ENCODE measurements around the gene RBSN.

RBSN gene

DNA sequence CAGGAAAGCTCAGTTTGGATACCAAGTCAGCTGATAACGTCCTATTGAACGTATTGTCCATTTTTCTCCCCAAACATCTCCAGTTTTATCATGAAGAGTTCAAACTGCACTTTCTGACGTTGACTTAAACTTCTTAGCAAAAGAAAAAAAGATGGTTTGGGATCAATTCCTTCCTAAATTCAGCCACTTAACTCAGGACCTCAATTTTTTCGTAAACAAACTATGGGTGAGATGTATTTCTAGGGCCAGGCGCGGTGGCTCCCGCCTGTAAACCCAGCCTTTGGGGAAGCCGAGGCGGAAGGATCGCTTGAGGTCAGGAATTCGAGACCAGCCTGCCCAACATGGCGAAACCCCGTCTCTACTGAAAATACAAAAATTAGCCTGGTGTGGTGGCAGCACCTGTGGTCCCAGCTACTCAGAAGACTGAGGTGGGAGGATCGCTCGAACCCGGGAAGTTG lies 33.4 kb downstream of the RBSN start:
- intact Hi-C loops (cut with DNase I), result loop anchor here (10.0 kb wide), 2 partner anchors 121 to 411 kb away; partner anchors contain the start of genes CCDC174 and NR2C2
- peak in 1 of 42 donors; percentile 12 for DNase-seq

DNA sequence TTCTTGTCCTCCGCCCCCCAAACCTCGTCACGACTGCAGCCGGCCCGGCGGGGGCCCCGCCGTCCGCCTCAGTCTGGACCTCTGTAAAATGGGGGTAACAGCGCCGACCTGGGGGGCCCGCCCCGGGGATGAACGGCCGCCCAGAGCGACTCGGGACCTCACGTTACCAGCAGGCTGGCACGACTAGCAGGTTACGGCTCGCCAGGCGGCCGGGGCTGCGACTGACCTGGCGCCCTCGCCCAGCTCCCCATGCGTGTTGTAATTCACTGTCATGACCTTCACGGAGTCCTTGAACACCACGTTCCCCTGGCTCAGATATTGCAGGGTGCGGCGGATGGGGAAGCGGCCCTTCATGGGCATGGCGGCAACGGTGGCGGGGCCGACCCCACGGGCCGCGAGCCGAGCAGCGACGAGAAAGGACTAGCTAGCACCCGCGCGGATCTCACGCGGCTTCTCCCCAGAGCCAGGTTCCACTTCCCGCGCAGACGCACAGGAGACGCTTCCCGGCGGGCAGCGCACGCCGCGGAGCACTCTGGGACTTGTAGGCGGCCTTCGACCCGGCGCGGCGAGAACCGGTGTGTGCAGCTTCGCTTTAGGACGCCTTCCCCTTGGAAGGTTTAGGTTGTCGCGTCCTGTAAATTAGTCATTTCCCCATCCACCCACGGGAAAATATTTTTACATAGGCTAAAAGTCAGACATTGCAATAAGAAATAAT lies 34.0 kb downstream of the RBSN start, which contains the start of gene MRPS25:
Gene MRPS25, minus strand, starts transcription at position 481 of the 715 bp plus-strand sequence. Its CDS starts 121 bp downstream, at position 360.
- intact Hi-C loops (cut with DNase I), result loop anchor here (10.0 kb wide), 2 partner anchors 120 to 410 kb away; partner anchors contain the start of genes CCDC174 and NR2C2
- DNase-seq, result peak; percentile 71 to 95 (median 90)

DNA sequence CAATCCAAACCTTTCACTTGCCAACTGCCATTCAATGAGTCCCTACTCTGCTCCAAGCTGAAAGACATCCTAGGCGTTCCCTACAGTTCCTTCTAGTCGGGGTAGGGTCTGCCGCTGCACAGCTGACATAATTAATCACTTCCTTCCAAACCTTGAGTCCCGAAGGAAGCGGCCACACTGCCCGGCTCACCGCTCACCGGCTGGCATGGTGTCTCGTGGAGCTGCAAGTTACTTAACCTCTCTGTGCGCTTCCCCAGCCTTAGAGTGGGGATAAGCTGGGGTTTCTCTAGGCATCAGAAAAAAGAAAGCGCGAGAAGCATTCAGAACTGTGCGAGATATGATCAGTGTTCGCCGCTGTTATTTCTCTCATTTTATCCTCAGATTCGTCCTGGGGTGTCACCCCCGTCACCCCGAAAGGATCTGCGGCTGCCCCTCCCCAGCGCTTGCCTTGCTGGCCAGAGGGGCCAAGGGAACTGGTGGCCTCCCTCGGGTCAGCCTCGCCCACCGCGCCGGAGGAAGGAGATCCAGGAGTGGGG lies 34.6 kb downstream of the RBSN start:
- intact Hi-C loops (cut with DNase I), result loop anchor here (10.0 kb wide), 2 partner anchors 120 to 410 kb away; partner anchors contain the start of genes CCDC174 and NR2C2
- peak in 10 of 42 donors; percentile 6 to 44 (median 18) for DNase-seq

DNA sequence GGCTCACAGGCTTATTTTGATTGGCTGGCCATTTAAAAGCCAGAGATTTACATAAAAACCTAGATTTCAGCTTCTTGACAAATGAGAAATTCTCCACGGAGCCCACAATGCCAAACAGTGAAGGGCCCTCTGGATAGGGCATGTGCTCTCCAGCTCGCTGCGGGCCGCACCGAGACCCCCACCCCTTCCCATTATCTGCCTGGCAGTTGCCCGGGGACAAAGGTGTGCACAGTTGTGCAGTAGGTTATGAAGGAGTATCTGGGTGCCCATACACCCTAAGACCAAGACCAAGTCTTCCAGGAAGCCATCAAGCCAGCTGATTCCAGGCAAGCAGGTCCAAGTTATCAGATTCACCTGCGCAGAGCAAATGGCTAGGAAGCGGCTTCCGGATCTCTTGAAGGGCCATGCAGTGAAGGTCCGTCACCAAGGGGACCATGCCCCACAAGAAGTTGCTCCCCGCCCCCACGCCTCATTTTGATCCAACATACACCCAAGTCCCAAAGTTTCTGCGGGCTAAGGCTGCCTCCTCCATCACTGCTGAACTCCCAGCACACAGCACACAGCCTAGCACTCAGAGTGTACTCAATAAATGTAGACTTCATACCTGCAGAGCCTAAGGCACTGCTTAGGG lies 35.2 kb downstream of the RBSN start:
- intact Hi-C loops (cut with DNase I), result loop anchor here (10.0 kb wide), 2 partner anchors 119 to 409 kb away; partner anchors contain the start of genes CCDC174 and NR2C2
- no peak for DNase-seq

DNA sequence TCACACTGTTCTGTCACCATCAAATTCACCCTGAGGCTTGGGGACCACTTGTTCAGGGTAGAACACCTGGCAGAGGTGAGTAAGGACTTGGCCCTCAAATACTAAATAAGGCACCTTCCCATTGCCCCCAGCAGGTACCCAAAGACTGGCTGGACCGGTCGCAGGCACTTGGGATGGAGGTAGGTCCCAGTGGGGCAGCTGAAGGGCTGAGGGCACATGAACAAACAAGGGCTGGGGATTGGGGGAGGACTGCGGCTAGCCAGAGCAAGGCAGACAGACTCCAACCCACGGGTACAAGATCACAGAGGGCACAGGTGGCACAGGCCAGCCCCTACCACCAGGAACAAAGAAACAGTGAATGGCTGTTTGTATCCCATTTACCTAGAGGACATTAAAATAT lies 35.7 kb downstream of the RBSN start:
- intact Hi-C loops (cut with DNase I), result loop anchor here (10.0 kb wide), 2 partner anchors 118 to 408 kb away; partner anchors contain the start of genes CCDC174 and NR2C2
- DNase-seq, result no peak

DNA sequence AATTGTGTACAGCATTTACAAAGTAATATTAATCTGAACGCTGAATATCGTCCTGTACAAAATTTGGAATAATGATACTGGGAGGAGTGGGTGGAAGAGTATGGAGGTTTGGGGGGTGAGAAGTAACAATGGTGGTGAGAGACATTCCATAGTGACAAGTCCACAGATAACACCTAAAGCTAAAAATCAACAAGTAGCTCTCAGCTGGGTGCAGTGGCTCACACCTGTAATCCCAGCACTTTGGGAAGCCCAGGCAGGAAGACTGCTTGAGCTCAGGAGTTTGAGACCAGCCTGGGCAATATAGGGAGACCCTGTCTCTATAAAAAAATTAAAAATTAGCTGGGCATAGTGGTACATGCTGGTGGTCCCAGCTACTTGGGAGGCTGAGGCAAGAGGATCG lies 38.9 kb downstream of the RBSN start:
- intact Hi-C loops (cut with DNase I), result loop anchor here (10.0 kb wide), 2 partner anchors 115 to 405 kb away; partner anchors contain the start of genes CCDC174 and NR2C2
- DNase-seq, result no peak

DNA sequence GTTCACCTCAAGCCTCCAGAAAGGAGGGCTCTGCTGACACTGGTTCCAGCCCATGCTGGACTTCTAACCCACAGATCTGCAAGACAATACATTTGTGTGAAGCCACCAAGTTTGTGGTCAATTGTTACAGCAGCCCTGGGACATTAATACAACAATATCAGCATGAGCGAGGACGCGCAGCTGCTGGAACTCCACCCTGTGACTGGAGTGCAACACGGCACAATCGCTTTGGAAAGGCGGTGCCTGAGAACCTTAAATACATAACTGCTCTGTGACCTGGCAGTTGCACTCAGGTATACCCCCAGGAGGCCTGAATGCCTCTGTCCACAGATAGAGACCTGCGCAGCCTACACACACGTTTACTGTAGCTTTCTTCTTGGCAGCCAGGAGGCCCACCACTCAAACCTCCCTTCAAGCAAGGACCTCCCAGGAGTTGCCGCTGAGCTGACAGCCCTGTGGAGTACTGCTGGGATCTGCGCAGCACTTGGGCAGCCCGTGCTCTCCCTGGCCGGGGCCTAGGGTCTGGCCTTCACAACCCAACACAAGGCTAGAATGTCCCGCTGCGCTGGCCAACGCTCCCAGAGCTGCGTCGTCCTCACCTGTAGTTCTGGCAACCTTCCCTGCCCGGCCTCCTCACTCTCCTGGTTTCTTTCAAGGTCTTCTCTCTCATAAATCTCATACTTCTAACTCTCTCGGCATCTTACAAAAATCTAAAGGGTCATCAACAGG lies 42.1 kb downstream of the RBSN start:
- no peak for DNase-seq
- intact Hi-C loops (cut with DNase I), result no loop called here

DNA sequence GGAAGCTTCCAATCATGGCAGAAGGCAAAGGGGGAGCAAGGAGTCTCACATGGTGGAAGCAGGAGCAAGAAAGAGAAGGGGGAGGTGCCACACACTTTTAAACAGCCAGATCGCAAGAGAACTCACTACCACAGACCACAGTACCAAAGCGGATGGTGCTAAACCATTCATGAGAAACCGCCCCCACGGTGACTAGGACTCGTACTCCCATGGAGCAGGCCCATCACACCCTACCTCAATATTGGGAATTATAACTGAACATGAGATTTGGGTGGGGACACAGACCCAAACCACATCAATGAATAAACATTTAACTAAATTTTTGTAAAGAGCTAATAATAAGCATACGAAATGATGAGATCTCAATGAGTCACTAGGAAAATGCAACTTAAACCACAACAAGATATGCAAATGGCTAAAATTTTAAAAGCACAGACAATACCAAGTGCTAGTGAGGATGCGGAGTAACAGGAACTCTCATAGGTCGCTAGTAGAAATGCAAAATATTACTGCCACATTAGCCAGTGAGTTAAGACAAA lies 43.9 kb downstream of the RBSN start:
- intact Hi-C loops (cut with DNase I), result no loop called here
- no peak for DNase-seq

DNA sequence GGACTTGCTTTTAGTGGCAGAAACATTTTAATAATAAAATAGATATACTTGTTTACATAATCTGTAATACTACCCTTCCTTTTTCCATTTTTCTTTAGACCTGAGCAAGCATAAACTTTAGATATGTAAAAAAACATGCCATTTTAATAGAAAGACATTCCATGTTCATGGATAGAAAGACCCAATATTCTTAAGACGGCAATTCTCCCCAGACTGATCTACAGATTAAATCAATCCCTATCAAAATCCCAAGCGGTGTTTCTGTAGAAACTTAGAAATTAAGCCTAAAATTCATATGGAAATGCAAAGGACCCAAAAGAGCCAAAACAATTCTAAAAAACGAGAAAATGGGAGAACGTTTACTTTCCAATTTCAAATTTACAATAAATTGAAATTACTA lies 45.4 kb downstream of the RBSN start:
- DNase-seq, result no peak
- intact Hi-C loops (cut with DNase I), result no loop called here

DNA sequence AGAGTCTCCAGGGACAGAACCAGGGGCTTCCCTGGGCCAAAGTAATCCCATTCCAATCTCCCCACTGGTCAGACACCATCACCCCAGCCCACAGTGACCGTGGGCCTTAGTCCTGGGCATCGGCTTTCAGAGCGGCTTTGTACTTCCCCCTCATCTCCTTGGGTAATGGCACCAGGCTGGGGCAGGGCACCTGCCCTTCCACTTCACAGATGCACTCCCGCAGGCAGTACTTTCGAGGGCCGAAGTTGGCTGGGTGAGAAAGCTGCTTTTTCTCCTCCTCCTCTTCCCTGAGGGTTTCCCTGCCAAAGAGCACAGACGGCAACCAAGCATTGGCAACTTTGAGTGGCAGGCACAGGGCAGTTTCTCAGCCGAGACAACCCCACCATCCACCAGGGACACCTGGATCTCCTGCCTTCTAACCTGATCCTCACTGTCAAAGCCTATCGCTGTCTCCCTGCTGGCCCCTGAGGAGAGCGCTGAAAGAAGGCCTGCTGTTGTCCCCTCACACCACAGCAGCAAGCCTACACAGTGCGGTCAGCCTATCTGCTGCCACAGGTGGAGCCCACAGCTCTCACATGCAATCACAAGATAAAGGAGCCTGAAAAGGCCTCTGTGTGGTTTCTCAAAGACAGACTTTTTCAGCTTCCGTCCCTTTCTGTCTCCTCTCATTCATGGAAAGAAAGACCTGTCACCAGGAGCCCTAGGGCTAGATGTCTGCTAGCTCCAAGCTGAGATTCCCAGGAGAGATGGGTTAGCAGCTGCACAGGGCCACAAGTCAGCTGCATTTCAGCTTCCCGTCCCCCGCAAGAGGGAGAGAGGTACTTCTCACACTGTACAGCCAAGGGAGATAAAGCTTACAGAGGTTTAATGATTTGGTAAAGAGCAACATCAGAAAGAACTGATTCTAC lies 46.4 kb downstream of the RBSN start:
- intact Hi-C loops (cut with DNase I), result no loop called here

DNA sequence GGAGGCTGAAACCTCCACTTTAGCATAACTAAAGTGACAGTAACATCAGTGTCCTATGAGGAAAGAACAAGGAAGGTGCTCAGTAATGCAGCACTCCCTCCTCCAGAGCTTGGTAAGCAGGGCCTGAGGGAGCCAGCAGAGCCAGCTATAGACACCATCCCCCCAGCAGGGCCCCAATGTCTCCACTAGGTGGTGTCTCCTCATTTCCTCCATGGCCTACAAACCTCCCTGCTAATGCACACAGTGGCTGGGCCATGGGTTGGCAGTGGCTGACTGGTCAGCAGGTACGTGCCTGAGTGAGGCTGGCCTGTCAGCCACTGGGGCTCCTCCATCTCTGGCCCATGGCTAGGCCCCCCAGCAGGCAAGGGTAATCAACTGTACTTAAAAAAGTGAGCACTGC lies 47.4 kb downstream of the RBSN start:
- peak in 23 of 42 donors; percentile 7 to 57 (median 26) for DNase-seq

More for the DNA sequence above, 46.4 kb downstream of the RBSN start:
- DNase-seq, result no peak

DNA sequence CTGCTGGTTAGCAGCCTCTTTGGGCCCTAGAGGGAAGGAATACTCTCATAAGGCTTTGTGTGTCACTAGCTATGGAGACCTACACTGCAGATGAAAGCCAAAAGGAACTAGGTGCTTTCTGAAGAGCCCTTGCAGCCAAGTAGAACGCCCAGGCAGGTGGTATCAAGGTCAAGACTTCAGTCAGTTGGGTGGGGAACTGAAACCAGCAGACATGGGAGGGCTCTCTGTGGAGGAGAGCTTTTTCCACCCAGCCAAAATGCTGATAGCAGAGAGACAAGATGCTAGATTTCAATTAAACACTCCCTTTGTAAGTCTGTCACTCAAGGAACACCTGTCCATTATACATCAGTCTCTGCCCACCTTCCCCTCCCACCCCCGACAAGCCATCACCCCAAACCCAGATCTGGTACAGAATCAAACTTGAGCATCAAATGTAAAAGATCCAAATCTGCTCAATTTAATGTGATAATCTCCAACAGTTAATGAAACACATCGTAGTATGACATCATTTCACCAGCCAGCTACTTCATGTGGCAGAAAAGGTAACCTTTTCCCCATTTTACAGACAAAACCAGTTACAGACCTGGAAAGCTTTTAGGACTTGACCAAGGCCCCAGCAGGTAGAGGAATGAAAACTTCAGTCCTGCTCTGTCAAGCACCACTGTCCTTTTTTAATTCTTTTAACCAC lies 48.4 kb downstream of the RBSN start:
- intact Hi-C loops (cut with DNase I), result no loop called here
- DNase-seq, result peak in 3 of 42 donors; percentile 18 to 40 (median 37)

More for the DNA sequence above, 47.4 kb downstream of the RBSN start:
- intact Hi-C loops (cut with DNase I), result no loop called here

DNA sequence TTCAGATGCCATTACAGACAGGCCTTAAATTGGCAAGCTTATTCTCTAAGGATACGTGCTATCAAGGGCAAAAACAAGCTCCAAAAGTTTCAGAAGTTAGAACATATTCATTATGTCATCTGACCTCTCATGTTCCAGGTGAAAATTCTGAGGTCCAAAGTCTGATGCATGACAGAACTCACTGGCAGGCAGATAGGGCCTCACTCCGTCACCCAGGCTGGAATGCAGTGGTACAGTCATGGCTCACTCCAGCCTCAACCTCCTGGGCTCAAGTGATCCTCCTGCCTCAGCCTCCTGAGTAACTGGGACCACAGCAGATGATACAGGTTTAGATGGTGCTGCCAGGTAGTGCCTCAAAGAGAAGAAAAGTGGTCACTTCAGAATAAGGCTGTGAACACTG lies 49.4 kb downstream of the RBSN start:
- DNase-seq, result no peak
- intact Hi-C loops (cut with DNase I), result no loop called here

DNA sequence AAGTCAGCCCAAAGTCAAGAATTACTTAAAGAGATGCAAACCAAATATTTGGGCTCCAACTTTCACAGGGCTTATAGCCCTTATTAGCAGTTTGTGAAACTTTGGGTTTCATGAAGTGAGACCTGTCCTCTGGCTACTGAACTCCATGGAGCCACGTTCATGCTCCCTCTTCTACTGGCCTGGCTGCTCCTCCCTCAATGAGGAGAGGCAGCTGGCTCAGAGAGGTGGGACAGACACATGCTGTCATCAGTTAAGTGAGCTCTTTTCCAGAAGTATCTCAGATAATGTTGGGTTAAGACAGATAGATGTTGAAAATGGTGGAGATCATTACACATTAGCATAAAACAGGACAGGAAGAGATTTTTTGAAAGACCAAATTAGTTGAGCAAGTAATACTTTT lies 53.3 kb downstream of the RBSN start:
- intact Hi-C loops (cut with DNase I), result no loop called here
- no peak for DNase-seq

DNA sequence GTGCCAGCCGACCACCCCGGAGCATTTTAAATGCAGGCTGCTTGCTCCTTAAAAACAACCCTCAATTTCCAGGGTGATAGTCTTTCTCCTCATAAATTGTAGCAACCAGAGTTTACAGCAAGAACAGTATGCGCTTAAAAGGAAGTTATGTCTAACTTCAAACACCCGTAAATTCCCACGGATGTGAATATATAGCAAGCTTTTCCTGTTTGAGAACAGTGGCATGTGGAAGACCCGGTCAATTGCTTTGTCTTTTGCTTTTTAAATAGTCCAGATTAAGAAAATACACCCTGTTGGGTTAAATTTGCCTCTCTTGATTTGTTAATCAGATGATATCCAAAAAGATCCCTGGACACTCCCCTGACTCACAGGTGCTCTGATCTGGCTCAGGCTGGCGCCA lies 54.6 kb downstream of the RBSN start:
- DNase-seq, result no peak
- intact Hi-C loops (cut with DNase I), result no loop called here

DNA sequence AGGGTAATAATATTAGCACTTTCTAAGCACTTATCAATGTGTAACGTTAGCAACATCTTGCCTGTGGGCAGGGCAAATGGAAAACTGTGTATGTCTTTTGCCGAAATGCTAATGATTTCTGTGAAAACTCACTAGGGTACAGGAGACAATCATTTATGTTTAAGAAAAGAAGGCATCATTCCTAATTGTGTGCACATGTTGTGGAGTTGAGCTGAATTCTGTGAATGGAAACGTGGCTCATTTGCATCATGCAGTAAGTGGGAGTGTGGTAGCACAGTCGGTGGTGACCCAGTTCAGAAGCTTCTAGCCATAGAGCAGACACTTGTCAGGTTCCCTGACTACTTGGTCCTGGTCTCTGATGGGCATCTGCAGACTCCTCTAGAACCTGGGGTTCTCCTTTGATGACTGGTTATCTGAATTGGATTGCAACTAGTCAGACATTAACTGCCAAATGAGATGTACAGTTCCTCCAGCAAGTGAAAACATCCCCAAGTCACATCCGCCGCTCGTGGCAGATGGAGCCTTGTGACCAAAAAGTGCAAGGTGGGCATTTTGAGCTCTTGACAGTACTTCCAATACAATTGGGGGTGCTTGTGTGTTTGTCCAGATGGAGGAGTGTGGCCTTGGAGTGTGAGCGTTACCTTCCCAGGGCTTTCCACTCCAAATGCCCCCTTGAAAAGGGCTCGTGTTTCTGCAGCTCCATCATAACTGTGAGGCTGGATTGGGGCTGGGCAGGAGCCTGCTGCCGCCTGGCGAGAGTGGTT lies 55.4 kb downstream of the RBSN start:
- intact Hi-C loops (cut with DNase I), result no loop called here

More for the DNA sequence above, 55.4 kb downstream of the RBSN start:
- DNase-seq, result peak in 2 of 42 donors; percentile 10 to 33
